NT2/D1 (cell line): ENCODE measurements around the gene C17orf75.

Experiments
- DNase-seq: peaks from one replicate; pipeline ENCODE4 v3.0.0-alpha.2; 2011; ENCODE audit warnings: low read depth, low spot score
- H3K27me3 ChIP-seq: 2 replicates; pipeline ENCODE4 v1.6.0; 2011; ENCODE audit warnings: mild to moderate bottlenecking; ENCODE audit not compliant: insufficient read length, insufficient read depth
- H3K36me3 ChIP-seq: 2 replicates; pipeline ENCODE4 v1.6.1; 2011; ENCODE audit warnings: mild to moderate bottlenecking, low read length, mixed read lengths; ENCODE audit not compliant: insufficient read depth, insufficient read length
- H3K4me1 ChIP-seq: 2 replicates; pipeline ENCODE4 v1.5.1; 2011; ENCODE audit not compliant: insufficient read depth, insufficient read length
- H3K4me3 ChIP-seq: 2 replicates; pipeline ENCODE4 v1.5.1; 2011; ENCODE audit warnings: low read depth; ENCODE audit not compliant: insufficient read length
- H3K9ac ChIP-seq: 2 replicates; pipeline ENCODE4 v1.6.0; 2011; ENCODE audit warnings: low read depth; ENCODE audit not compliant: insufficient read length
- H3K9me3 ChIP-seq: 2 replicates; pipeline ENCODE4 v1.5.1; 2011; ENCODE audit warnings: mild to moderate bottlenecking, low read length; ENCODE audit not compliant: insufficient read depth
- SUZ12 ChIP-seq: IDR thresholded peaks from 2 replicates; pipeline ENCODE4 v1.6.1; 2011; ENCODE audit not compliant: insufficient read length, insufficient read depth; ENCODE audit errors: extremely low read depth
- YY1 ChIP-seq: IDR thresholded peaks from 2 replicates; pipeline ENCODE4 v1.6.1; 2011; ENCODE audit not compliant: insufficient read length, insufficient read depth
- ZNF274 ChIP-seq: IDR thresholded peaks from 2 replicates; pipeline ENCODE4 v1.6.1; 2011; ENCODE audit warnings: mild to moderate bottlenecking, low read depth, low read length

Gene C17orf75

DNA sequence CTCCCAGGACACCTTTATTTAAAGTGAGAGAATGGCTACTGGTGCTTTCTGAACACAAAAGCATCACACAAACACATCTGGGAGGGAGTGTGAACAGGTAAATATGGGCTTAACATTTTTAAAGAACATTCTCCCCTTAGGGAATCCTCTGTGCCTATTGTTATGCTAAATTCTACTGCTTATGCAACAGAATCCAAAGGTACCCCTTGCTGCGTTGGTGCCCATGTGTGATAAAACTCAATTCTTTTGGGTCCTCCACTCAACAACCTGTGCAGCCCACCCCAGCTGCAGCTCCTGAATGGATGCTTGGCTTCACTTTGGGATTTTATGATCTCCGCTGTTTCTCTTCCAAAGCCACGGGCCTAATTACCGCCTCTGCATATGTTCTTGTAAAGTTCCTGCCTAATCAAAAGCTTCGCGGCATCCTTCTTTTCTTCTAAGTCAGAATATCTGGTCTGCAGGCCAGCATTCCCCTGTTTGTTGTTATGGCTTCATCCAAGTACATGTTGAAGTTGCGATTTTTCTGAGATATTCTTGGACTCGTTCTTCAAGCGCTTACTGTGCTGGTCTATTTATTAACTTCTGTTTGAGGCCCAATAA lies 52.4 kb downstream of the C17orf75 start:
- H3K9me3 ChIP-seq: no peaks in the 10 kb centered on the region
- DNase-seq: no peak

DNA sequence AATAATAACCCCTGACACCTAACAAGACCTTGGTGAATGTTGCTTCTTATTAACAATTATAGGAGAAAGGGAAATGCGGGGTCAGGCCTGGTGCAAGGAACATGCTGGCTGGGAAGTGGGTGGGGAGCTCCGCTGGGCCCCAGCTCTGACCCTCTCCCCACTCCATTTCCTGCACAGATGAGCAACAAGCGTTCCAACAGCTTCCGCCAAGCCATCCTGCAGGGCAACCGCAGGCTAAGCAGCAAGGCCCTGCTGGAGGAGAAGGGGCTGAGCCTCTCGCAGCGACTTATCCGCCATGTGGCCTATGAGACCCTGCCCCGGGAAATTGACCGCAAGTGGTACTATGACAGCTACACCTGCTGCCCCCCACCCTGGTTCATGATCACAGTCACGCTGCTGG lies 53.4 kb downstream of the C17orf75 start:
- Histone ChIP-seq H3K27me3 (no peaks in the 10 kb centered on the region), H3K4me3 (no peak overlapping the region), H3K9me3 (no peaks in the 10 kb centered on the region), H3K4me1 (peaks cover 19% of the 10 kb centered on the region), H3K9ac (no peak overlapping the region), H3K36me3 (no peaks in the 10 kb centered on the region)
- DNase-seq: no peak
- TF ChIP-seq ZNF274 (no peak), YY1 (no peak), SUZ12 (no peak)

More for the DNA sequence above, 52.4 kb downstream of the C17orf75 start:
- no peak for TF ChIP-seq YY1
- TF ChIP-seq ZNF274: no peak
- no peak for TF ChIP-seq SUZ12
- Histone ChIP-seq H3K9ac (no peak overlapping the region), H3K27me3 (no peaks in the 10 kb centered on the region), H3K36me3 (no peaks in the 10 kb centered on the region), H3K4me3 (no peak overlapping the region), H3K4me1 (peaks cover 15% of the 10 kb centered on the region)

DNA sequence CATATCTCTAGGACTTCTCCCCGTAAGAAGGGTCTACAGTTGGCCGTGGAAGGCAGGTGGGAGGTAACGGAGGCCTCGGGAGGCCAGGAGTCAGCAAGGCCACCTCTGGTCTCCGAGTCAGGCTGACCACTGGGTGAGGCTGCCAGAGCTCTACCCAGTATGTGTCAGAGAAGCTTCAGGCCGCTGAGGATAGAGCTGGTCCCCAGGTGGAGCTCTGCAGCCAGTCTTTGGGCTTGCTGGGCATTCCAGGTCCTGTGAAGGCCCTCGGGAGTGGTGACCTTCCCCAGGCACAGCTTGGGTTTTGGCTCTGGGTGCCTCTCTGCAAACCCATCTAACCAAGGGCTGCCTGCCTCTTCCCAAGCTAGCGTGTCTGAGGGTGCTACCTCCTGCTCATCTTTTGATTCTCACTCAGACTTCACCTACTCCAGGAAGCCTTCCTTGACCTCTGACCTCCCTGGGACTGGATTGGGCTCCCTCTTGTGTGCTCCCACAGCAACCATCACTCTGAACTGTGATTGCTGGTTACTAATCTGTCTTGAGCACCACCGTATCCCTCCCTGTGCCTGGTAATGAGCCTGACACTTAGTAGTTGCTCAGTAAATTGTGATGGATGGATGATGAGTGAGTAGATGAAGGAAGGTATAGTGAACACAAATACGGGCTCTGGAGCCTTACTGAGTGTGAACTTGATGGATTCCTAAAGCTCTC lies 54.0 kb downstream of the C17orf75 start:
- no peaks in the 10 kb centered on the region for H3K9me3 ChIP-seq
- no peak for DNase-seq
- no peak overlapping the region for H3K9ac ChIP-seq
- no peaks in the 10 kb centered on the region for H3K27me3 ChIP-seq
- H3K4me1 ChIP-seq: peaks cover 20% of the 10 kb centered on the region
- no peak for TF ChIP-seq ZNF274
- TF ChIP-seq SUZ12: no peak
- no peaks in the 10 kb centered on the region for H3K36me3 ChIP-seq
- no peak overlapping the region for H3K4me3 ChIP-seq

DNA sequence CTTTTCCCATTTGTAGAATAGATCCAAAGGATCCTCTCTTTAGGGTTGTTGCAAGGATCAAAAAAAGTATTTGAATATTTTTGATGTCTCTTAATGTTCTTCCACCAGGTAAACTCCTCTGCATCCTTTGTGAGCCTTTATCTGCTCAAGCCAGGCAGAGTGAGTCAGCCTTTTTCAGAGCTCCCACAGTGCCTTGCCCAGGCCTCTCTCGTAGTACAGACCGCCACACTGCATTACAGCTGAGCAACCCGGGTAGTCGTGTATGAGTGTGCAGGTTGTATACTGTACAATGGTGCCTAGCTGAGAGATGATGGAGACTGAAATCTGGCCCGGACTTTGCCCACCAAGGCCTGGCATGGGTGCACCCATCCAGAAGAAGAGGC lies 55.5 kb downstream of the C17orf75 start:
- DNase-seq: no peak
- no peaks in the 10 kb centered on the region for H3K27me3 ChIP-seq
- H3K9me3 ChIP-seq: no peaks in the 10 kb centered on the region
- H3K4me1 ChIP-seq: peaks cover 20% of the 10 kb centered on the region
- no peak overlapping the region for H3K4me3 ChIP-seq
- no peak for TF ChIP-seq ZNF274
- no peak for TF ChIP-seq YY1
- TF ChIP-seq SUZ12: no peak
- no peaks in the 10 kb centered on the region for H3K36me3 ChIP-seq
- H3K9ac ChIP-seq: no peak overlapping the region

DNA sequence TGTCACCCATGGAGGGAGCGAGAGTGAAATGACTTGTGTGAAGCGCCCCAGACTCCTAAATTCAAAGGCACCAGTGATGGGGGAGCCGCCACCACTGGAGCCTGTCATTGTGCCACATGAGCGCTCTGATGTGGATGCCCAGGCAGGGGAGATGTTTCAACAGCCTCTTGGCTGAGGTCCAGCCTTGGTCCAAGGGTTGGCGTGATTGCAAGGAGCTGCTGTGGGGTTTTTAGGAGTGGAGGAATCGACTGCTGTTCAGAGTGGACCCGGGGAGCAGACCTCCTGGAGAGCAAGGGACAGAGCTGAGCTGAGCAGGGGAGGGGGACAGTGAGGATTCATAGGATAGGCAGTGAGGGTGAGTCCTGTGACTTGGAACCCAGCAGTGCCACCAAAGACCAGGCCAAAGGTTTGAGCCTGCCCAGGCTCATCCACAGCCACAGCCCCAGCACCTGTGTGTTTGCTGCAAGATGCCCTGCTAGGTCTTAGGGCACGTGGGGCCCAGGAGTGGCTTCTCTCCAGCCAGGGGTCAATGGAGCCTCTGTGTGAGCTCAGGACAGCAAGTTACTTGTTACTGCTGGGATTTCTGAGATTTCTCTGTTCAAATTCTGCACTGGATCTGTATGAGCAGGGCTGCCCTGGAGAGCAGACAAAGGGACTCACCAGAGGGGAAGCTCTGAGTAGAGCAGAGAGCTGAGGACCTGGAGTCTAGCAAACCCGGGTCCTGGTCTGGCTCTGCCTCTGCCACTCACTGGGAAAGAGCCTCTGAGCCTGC lies 56.0 kb downstream of the C17orf75 start:
- no peak for DNase-seq
- peaks cover 20% of the 10 kb centered on the region for H3K4me1 ChIP-seq

DNA sequence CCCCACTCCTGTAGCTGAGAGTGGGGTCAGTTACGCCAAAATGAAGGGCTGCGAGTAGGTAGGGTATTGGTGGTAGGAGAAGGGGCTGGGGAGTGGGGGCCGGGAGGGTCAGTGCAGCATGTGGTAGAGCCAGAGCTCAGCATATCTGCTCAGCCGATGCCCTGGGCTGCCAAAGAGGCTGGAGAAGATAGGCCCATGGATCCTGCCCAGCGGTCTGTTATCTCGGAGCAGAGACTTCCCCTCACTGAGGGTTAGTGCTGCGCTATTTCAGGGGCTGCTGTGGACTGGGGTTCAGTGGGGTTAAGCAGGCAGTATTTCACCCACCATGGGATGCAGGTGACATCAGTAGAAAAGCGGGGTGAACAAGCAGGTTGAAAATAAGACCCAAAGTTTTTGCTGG lies 56.7 kb downstream of the C17orf75 start:
- DNase-seq: no peak
- H3K9ac ChIP-seq: no peak overlapping the region
- TF ChIP-seq ZNF274 (no peak), SUZ12 (no peak), YY1 (no peak)

More for the DNA sequence above, 56.0 kb downstream of the C17orf75 start:
- Histone ChIP-seq H3K9ac (no peak overlapping the region), H3K27me3 (no peaks in the 10 kb centered on the region), H3K36me3 (no peaks in the 10 kb centered on the region), H3K9me3 (no peaks in the 10 kb centered on the region), H3K4me3 (no peak overlapping the region)
- TF ChIP-seq SUZ12: no peak
- TF ChIP-seq ZNF274: no peak
- no peak for TF ChIP-seq YY1

DNA sequence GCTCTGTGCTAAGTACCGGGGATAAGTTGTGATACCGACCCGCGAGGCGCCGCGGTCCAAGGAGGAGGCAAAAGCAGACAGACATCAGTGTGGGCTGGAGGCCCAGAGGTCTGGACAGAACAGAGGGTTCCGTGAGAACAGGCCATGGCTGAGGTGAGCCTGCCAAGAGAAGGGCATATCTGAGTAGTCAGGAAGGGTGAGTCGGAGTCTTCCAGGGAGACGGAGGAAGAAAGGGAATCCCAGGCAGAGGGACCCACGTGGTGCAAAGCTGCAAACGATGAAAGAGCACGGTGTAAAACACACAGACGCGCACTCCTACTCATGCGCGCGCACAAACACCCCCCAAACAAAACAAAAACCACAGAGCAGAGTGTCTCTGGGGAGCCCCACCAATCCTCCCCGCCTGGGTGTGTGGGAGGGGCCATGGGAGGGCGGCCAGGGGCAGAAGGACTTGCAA lies 58.2 kb downstream of the C17orf75 start:
- Histone ChIP-seq H3K9me3 (no peaks in the 10 kb centered on the region), H3K4me1 (peaks cover 24% of the 10 kb centered on the region), H3K9ac (no peak overlapping the region), H3K27me3 (no peaks in the 10 kb centered on the region), H3K4me3 (no peak overlapping the region), H3K36me3 (no peaks in the 10 kb centered on the region)
- TF ChIP-seq ZNF274 (no peak), SUZ12 (no peak), YY1 (no peak)
- no peak for DNase-seq

More for the DNA sequence above, 56.7 kb downstream of the C17orf75 start:
- no peak overlapping the region for H3K4me3 ChIP-seq
- no peaks in the 10 kb centered on the region for H3K36me3 ChIP-seq
- no peaks in the 10 kb centered on the region for H3K9me3 ChIP-seq
- H3K4me1 ChIP-seq: peaks cover 22% of the 10 kb centered on the region
- no peaks in the 10 kb centered on the region for H3K27me3 ChIP-seq
